MM.1S (cell line): ENCODE results near the gene MX1.

Experiments
- CTCF ChIP-seq: fragments of 300-600 bp; sonication (generic); IDR thresholded peaks from 2 replicates; pipeline ENCODE4 v1.5.1; 2016; ENCODE audit warnings: antibody characterized with exemption, low read length, mixed read lengths
- EZH2 ChIP-seq: fragments of 300-600 bp; sonication (generic); optimal IDR thresholded peaks from 2 replicates; pipeline ENCODE3; 2017; ENCODE audit warnings: low read depth, mild to moderate bottlenecking, antibody characterized with exemption, low read length, mixed read lengths

GRCh38 chr21:41437729-41438128 lies 11.7 kb downstream of the MX1 start:
- TF ChIP-seq CTCF: no peak
- TF ChIP-seq EZH2: no peak
